Coronary artery (tissue), 2 donors: ENCODE data around the gene KCNIP1.

Experiments used
- DNase-seq: peaks from one replicate; pipeline ENCODE4 v3.0.0-alpha.2; 2017; ENCODE audit warnings: low spot score
- H3K27ac ChIP-seq, 2 donors: fragments of 200-600 bp; sonication (generic); one replicate each; pipeline ENCODE4 v1.5.1; 2016 to 2019
- H3K4me3 ChIP-seq: fragments of 200-600 bp; sonication (generic); 2 replicates; pipeline ENCODE4 v1.5.1; 2016; ENCODE audit warnings: mild to moderate bottlenecking, moderate library complexity
- CTCF ChIP-seq: fragments of 200-600 bp; sonication (generic); IDR thresholded peaks from one replicate; pipeline ENCODE4 v1.5.1; 2019; ENCODE audit warnings: antibody characterized with exemption

The KCNIP1 gene

GRCh38 chr5:170635706-170636105 lies 131.9 kb downstream of the KCNIP1 start:
- no peak overlapping the region for H3K4me3 ChIP-seq
- peak; percentile 58 for DNase-seq
- H3K27ac ChIP-seq: no peak overlapping the region
- TF ChIP-seq CTCF: no peak

GRCh38 chr5:170636206-170636605 lies 132.4 kb downstream of the KCNIP1 start:
- TF ChIP-seq CTCF: no peak
- H3K4me3 ChIP-seq: no peak overlapping the region
- H3K27ac ChIP-seq: no peak overlapping the region
- peak; percentile 63 for DNase-seq

- no peak for TF ChIP-seq CTCF
- H3K4me3 ChIP-seq: no peak overlapping the region
- no peak overlapping the region for H3K27ac ChIP-seq
- peak; percentile 40 for DNase-seq
Measured at GRCh38 chr5:170636801-170637477, 133.1 kb downstream of the KCNIP1 start.

- no peak overlapping the region for H3K27ac ChIP-seq
- H3K4me3 ChIP-seq: no peak overlapping the region
- TF ChIP-seq CTCF: no peak
- peak; percentile 68 for DNase-seq
Measured at GRCh38 chr5:170638051-170638450, 134.2 kb downstream of the KCNIP1 start.

- peak; percentile 86 for TF ChIP-seq CTCF
- peak; percentile 72 for DNase-seq
- Histone ChIP-seq H3K27ac (no peak overlapping the region), H3K4me3 (no peak overlapping the region)
Measured at GRCh38 chr5:170638454-170639220, 134.8 kb downstream of the KCNIP1 start.

- peak; percentile 58 for DNase-seq
- no peak overlapping the region for H3K4me3 ChIP-seq
Measured at GRCh38 chr5:170639221-170639925, 135.6 kb downstream of the KCNIP1 start.

More at GRCh38 chr5:170639221-170639925, 135.6 kb downstream of the KCNIP1 start:
- no peak for TF ChIP-seq CTCF
- H3K27ac ChIP-seq: no peak overlapping the region
